GM21528 (cell line): ENCODE data around the gene MCM5.
"Not testable (repeated sequence)": the region's sequence is repeated elsewhere in the genome, so short reads cannot be mapped to it uniquely, and the experiment has no call there.

Source experiments
- ATAC-seq: cut with Tn5 transposase; IDR thresholded peaks from one replicate; pipeline ENCODE4 v1.9.1; 2021; ENCODE audit warnings: mild to moderate bottlenecking, moderate library complexity; ENCODE audit not compliant: unreplicated experiment, low FRiP score

Gene MCM5

GRCh38 chr22:35467681-35468434 is 67.9 kb downstream of the MCM5 start:
- ATAC-seq, result no peak

GRCh38 chr22:35470903-35471321 is 71.0 kb downstream of the MCM5 start:
- no peak for ATAC-seq

GRCh38 chr22:35471566-35471965 is 71.6 kb downstream of the MCM5 start:
- not testable (repeated sequence) for ATAC-seq

GRCh38 chr22:35472488-35472887 is 72.5 kb downstream of the MCM5 start:
- ATAC-seq, result no peak

GRCh38 chr22:35473971-35474370 is 74.0 kb downstream of the MCM5 start:
- ATAC-seq, result no peak
